ELF-1 (cell line): ENCODE results near the gene RPA3.

Experiments used
- DNase-seq: peaks from one replicate; pipeline ENCODE4 v3.0.0-alpha.2; 2016; ENCODE audit warnings: low read depth, low spot score

Gene RPA3

DNA sequence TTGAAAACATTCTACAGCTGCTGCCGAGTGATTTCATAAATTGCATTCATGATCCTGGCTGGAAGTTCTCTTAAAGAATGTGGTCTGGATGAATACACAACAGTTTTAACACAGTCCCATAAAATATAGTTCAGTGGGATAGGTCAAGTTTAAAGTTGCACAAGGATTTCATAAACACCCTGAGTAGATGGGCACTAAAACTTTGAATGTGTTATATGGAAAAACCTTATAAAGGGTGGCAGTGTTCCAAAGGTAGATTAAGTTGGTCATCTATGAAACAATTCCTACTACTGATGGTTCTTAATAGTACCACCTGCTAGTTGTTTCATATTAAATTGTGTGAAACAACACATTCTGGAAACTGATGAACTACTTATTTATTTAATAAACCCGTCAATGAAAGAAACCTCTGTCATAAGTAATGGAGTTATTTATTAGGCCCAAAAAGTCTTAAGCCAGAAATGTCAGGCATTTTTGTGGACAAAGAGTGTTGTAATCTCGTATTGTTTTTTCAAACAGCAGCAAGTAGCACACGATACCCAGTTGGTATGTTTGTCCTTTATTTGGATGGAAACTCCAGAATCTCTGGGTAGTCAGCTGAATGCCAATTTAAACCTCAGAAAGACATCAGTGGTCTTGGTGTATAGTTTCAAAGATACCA, 14.3 kb upstream of the RPA3 start:
- no peak for DNase-seq

DNA sequence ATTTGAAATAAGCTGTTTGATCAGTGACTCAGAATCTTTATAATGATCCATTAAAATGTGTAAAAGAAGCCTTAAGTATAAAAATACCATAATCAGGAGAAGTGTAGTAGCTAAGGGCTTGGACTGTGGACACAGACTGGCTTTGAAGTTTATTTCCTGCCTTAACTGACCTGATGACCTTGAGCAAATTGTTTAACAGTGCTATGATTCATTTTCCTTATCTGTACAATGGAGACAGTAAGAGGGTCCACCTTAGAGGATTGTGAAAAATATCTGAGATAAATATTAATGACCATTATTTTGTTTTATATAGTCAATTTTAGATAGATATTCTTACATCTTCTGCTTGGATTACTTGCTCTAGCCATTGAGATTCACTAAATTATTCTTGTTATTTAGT, 13.3 kb upstream of the RPA3 start:
- DNase-seq, result no peak

DNA sequence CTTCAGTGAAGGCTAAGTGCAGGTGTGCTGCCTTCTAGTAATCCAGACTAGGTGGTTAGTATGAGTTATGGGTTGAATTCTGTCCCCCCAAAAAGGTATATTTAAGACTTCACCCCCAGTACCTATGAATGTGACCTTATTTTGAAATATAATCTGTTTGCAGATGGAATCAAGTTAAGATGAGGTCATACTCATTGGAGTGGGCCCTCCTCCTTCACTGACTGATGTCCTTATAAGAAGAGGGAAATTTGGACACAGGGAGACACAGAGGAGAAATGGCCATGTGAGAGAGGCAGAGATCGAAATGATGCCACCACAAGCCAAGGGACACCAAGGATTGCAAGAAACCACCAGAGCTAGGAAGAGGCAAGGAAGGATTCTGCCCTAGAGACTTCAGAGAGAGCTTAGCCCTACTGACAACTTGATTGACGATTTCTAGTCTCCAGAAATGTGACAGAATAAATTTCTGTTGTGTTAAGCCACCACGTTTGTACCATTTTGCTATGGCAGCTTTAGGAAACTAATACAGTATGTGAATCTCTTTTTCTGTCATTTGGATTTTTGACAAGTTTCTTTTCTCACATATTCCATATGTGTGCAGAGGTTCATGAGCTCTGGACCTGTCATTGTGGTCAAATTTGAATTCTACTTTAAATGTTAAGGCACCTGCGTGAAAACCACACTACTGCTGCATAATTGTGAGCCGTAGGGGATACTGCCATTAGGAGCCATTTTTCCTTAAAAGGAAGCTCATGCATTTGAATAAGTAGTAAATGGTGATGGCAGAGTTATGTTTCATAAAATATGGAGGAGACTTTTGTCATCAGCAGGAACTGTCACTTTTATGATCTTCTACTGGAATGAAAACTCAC, 2.6 kb upstream of the RPA3 start:
- DNase-seq, result no peak

DNA sequence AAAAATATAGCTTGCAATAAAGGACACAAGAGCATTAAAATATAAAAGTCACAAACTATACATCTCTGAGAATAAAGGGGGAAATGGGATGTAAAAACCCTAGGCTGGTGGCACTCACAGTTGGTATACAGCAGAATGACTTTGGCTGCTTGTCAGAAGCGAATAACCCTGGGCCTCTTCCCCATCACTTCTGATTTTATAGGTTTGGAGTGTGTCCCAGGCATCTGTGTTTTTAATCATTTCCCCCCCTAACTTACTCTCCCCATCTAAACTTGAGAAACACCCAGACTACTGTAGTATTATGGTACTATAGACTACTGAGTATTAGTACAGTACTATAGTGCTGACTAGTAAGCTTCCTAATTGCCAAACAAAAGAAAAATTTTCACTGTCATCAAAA, 1.8 kb upstream of the RPA3 start:
- no peak for DNase-seq

DNA sequence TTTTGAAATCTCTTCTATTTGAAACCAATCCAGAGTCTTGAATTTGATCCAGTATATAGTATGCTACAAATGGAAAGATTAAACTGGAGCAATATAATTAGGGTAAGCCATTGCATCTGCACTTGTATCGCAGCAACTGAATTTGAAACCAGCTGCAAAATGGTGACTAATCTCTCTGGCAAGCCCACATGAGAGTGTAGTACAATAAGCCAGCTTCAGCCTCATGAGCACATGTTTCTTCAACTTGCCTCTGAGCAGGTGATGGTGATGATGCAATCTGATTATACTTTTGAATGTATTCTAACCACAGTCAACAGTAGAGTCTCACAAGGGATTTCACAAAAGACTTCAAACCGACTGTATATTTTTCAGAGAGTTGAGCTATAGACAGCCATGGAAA, 829 bp upstream of the RPA3 start:
- no peak for DNase-seq

DNA sequence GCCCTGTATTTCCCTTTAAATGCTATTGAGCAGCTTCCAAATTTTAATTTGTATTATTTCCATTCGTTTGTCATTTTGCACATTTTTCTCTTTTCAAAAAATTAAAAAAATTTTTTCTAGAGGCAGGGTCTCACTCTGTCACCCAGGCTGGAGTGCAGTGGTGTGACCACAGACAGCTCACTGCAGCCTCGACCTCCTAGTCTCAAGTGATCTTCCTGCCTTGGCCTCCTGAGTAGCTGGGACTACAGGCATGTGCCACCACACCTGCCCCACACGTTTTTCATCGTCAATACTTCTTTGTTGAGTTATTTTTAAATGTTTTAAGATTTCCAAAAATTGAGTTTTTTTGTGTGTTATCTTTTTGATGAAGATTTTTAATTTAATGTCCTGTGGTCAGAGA, 4.7 kb downstream of the RPA3 start:
- DNase-seq, result no peak

DNA sequence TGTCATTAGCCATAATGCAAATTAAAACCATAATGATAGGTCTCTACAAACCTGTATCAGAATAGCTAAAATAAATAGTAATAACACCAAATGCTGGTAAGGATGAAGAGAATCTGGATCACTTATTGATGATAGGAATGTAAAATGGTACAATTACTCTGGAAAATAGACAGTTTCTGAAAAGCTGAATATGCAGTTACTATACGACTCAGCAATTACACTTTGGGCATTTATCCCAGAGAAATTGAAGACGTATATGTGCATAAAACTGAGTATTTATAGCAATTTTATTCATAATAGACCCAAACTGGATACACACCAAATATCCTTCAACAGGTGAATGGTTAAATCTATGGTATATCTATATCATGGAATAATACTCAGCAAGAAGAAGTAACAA, 7.9 kb downstream of the RPA3 start:
- DNase-seq, result no peak

DNA sequence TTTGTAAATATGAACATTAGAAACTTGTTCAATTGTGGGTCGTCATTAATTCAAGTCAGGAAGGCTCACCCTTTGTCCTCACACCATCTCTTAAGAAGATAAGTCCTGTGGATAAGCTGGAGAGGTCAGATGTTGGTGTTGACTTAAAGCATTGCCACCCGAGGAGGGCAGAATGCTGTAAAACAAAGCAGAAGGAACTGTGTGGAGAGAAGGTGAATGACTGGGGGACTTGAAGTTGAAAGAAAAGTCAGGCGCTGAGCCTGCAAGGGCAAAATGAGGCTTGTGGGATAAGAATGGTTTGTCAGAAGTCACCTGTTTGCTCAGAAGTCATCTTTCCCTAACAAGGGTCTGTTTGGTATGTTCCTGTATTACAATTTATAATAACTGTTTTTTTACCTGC, 9.1 kb downstream of the RPA3 start:
- DNase-seq, result peak; percentile 34

DNA sequence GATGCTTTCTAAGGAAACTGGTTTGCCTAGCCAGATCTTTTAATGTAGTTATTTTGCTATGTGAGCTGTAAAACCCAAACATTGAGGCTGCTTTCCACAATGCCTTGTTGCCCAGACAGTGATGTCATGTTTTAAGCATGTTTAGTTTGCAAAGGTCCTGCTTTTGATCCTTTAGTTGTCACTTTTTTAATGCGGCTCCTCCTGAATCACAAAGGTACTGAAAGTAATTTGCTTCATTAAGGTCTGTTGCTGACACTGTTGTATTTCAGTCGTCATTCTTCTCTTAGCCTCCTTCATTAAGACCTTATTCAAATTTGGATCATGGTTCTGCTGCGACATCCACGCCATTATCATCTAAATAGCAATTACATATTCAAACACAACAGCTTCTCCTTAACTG, 10.6 kb downstream of the RPA3 start:
- DNase-seq, result peak; percentile 27

DNA sequence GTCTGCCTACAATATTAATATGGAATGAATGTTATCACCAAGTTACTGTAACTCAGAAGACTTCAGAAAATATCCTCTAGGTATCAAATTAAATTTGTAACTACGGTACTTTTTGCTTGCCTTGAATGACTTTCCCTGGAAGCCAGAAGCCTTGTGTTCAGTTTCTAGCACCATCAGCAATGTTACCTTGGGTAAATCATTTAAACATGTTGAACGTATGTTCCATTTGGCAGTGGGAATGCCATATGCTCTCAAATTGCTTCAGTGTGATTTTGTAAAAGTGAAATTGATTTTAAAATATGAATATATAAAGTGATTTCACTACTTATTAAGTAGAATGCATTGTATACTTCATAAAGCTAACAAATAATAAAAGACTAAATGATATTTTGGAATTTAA, 11.2 kb downstream of the RPA3 start:
- no peak for DNase-seq

DNA sequence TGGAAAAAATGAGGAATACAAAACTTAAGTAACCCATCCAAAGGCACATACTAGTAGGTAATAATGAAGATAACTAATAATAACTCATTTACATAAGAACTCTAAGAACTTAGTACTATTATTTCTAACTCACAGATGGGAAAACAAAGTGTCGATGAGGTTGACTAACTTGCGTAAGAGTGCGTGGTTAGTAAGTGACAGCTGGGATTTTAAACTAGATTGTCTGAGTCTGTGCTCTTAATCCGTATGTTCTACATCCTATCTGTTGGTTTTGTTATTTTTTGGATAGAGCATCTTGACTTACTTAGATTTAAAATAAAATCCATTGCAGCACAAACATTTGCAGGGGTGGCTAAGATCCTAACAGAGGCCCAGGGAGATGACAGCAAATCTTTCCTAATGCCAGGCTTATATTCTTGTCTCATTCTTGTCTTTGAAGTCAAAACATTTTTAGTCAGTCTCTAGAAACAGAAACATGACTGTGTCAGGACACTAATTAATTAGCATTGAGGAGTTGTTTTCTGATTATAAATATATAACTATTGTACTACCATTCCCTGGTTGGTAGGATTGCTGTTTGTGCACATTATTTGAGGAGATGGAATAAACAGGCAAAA, 11.7 kb downstream of the RPA3 start:
- no peak for DNase-seq

DNA sequence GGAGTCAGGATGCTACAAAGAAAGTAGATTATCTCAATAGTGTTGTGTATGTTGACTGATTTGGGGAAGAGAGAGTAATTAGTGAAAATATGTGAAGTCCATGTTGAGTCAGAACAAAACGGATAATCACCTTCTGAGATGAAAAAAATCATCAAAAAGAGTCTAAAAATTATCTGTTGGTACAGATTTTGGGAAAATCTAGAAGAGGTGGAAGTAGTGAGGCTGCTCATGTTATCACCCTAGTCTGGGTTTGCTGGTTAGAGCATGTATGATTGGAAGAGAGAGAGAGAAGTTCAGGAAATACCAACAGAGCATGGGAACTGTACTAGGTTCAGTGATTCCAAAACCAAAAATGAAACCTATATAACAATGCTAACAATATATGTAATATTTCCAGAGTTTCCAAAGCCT, 12.3 kb downstream of the RPA3 start:
- no peak for DNase-seq

DNA sequence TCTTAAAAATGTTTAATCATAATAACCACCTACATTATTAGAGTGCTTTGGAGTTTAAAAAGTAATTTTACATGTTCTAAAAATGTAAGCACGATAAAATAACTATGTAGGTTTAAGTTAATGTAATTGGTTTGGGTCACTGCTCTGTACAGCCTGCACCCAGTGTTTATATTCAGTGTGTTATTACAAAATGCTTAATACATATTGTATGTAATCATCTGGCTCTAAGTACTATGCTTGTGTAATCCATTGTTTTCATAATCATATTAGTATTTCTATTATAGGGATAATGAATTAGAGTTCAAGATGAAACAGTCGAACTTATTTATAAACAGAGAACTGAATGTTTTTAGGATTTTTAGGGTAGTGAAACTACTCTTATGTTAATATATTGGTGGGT, 13.1 kb downstream of the RPA3 start:
- DNase-seq, result no peak

DNA sequence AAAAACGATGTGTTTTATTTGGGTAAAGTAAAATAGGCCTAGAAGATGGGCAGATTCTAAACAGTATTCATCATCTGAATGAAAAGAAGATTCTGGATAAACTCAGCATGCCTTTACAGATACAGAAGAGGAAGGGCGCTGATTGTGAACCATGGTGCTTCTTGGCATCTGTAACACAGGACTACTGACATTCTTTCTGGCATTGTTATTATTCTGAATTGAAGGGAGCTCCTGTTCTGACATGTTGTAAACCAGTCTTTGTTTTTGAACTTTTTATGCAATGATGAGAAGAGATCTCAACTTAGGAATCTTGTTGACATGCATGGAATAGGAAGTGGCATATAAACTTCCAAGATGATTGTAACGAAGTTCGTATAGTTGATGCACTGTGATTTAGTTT, 13.5 kb downstream of the RPA3 start:
- DNase-seq, result no peak

DNA sequence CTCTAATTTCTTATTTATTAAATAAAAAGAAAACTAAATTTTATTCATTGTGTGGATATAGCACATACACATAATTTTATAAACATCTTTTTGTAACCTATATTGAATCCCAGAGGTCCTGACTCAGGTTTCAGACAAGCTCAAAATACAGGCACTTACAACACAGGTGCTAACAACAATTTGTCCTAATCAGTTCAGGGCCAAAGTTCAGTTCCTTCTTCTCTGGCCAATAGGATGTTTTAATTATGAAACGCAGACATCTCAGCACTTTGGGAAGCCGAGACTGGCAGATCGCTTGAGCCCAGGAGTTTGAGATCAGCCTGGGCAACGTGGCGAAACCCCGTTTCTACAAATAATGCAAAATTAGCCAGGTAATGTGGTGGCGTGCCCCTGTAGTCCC, 15.0 kb downstream of the RPA3 start:
- DNase-seq, result no peak

DNA sequence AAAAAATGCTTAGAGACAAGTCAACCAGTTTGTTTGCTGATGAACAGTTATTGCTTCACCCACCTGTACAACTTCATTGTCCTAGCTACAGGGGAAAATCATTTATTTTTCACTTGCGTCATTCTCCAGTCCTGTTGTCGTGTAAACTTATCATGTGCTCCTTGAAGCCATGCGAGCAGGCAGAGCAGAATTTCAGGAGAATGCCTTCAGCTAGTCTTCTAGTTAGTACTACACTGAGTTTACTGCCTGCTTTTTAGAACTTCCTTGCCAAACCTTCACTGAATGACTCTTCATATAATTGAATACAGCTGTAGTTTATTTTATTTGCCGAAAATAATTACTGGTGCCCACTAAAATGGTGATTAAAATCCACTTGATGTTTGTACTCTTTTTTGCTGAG, 15.6 kb downstream of the RPA3 start:
- DNase-seq, result no peak

DNA sequence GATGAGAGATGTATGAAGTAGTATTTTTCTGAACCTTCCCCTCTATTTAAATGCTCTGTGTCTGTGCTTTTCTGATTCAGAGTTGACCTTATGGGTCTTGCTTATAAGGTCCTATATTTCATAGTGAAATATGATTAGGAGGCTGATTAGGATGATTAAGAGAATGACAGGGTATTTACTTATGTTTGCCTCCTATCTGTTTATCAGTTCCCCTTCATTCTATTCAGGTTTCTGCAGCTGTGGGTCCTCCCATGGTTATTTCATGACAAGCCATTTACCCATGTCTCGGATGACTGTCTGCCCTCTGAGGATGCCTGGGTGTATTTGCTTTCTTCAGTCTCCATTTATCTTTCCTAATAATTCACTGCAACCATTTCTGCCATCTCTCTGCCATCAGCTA, 16.9 kb downstream of the RPA3 start:
- no peak for DNase-seq

DNA sequence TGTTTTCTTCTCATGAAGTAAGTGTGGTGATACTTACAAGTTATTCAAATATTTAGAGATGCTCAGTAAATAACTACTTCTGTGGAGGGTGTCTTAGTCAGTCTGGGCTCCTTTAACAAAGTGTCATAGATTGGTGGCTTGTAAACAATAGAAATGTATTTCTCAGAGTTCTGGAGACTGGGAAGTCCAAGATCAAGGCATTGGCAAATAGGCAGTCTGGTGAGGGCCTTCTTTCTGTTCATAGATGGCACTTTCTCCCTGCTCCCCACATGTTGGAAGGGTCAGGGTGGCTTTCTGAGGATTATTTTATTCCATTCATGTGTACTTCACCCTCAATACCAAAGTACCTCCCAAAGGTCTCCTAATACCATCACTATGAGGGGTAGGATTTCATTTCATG, 18.4 kb downstream of the RPA3 start:
- DNase-seq, result no peak

DNA sequence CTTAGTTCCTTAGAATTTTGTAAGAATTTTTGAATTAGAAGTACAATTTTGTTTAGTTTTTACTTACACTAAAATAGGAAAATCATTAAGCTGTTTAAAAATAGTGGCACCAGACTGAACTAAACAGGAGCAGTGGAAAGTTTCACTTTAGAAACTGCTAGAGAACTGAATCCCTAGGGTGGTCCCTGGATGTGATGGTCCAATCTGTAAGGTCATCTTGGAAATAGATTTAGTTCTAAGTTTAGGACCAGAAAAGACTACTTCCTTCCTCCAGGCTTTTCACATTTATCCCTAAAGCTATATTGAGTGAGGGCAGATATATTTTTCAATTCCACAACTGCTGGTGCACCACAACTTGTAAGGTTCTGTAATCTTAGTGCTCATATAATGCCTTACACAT, 19.0 kb downstream of the RPA3 start:
- no peak for DNase-seq

DNA sequence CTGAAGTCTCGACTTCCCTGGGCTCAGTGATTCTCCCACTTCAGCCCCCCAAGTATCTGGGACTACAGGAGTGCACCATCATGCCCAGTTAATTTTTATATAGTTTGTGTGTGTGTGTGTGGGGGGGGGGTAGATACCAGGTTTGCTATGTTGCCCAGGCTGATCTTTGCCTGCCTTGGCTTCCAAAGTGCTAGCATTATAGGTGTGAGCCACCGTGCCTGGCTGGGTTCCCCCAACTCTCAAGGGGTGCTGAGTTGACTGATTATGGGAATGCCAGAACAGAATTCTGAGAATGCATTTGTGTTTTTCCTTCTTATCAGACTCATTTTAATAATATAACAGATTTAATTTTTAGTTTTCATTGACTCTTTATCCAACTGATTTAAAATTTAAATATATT, 19.5 kb downstream of the RPA3 start:
- no peak for DNase-seq

DNA sequence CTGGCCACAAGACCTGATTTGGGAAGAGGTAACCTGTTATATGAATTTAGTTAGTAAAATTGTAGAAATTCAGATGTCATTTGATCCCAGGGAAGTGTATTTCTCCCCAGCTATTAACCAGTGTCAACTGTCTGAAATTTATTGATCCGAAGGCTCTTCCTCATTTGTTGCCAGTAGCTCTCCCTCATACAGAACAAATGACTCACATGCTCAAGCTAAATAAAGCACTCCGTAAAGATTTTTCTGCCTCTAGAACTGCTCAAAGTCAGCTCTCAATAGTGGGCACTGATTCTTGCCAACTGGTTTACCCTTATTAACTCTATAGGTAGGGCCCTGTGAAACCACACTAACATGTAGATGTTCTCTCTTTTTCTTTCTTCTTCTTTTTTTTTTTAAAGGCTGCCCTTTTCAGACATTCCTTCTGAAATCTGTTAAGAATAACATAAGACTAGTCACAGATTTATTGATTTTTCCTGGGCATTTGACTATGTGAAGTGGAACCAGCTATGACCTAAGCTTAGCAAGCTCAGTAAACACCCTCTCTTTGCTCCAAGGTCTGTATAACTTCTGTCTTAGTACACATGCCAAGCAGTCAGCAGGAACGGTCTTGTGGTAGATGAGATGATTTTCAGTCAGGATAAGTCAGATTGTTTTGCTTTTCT, 21.8 kb downstream of the RPA3 start:
- no peak for DNase-seq

DNA sequence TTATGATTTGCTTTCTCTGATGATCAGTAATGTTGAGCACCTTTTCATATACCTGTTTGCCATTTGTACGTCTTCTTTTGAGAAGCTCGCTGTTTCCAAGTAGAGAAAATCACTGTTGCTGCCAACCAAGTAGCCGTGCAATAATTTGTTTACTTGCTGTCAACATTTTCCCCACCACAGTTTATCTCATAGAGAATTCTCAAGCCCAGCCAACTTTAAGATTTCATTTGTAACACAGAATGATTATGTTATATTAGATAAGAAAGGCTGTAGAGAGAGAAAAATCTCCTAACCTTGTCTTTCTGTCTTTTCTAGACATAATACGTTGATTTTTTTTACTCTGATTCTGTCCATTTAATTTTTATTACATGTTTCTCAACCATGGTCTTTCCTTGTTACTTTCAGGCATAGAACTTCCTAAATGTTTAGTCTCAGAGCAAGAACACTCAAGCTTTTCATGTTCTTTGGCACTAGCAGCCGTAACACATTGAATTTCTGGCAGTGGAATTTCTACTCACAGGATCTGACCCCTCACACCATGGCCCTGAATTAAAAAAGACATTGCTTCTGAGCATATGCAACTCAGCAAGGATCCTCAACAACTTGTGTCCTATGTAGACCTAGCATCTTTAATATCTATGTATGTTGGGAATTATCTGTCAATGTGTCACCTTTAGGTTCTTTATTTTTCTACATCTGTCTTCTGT, 23.1 kb downstream of the RPA3 start:
- no peak for DNase-seq
